Panc1 (cell line): ENCODE measurements around the gene SMIM8. TPM values are rescaled to one million over a fixed set of nuclear protein-coding genes. Genes with fewer than 3 reads are reported as not detected.

Source experiments
- ATAC-seq: fragments of 200-7000 bp; cut with Tn5 transposase; 2 replicates; pipeline ENCODE4 v1.9.1; 2020; ENCODE audit warnings: mild to moderate bottlenecking, moderate library complexity
- BruUV-seq: library from RNA; stranded (reverse); fragments of 400-500 nt; replicated peaks from 2 replicates; lab custom pipeline; 2021; lab: Mats Ljungman, UMichigan
- CTCF ChIA-PET: fragments of 300-600 bp; sonication (Branson Sonifier 250); formaldehyde crosslinking; loops from one replicate; lab custom pipeline; 2022; ENCODE audit warnings: antibody characterized with exemption; lab: Charles Lee
- POLR2A ChIA-PET: fragments of 300-600 bp; sonication (Branson Sonifier 250); formaldehyde crosslinking; loops from one replicate; lab custom pipeline; 2022; ENCODE audit warnings: antibody characterized with exemption; lab: Charles Lee
- DNase-seq: peaks from one replicate; pipeline ENCODE4 v3.0.0-alpha.2; 2010; ENCODE audit warnings: low read depth, low spot score
- H3K27ac ChIP-seq: 2 replicates; pipeline ENCODE4 v1.5.1; 2011; ENCODE audit warnings: mild to moderate bottlenecking, low read length, inconsistent platforms
- H3K27me3 ChIP-seq: fragments of 200-500 bp; sonication (Bioruptor generic); 2 replicates; pipeline ENCODE4 v1.6.0; 2014; ENCODE audit warnings: low read length, inconsistent platforms; ENCODE audit not compliant: control insufficient read depth, insufficient read depth
- H3K36me3 ChIP-seq: fragments of 200-500 bp; sonication (Bioruptor generic); 2 replicates; pipeline ENCODE4 v1.5.1; 2014; ENCODE audit warnings: inconsistent platforms, mild to moderate bottlenecking, low read length, moderate library complexity; ENCODE audit not compliant: control insufficient read depth, insufficient read depth
- H3K4me1 ChIP-seq: 2 replicates; pipeline ENCODE4 v1.5.1; 2011; ENCODE audit warnings: inconsistent platforms, mild to moderate bottlenecking, low read length, moderate library complexity; ENCODE audit not compliant: control insufficient read depth, insufficient read depth
- H3K4me3 ChIP-seq, 2 experiments: 2 replicates each; pipeline ENCODE4 v1.5.1; 2011 to 2012; ENCODE audit warnings: low read depth in 2 of 2, low read length in 2 of 2, mild to moderate bottlenecking in 2 of 2, inconsistent platforms in 1 of 2, moderate library complexity in 1 of 2
- H3K9me3 ChIP-seq: fragments of 200-500 bp; sonication (Bioruptor generic); 2 replicates; pipeline ENCODE4 v1.5.1; 2014; ENCODE audit warnings: low read depth, mild to moderate bottlenecking, inconsistent platforms, low read length, moderate library complexity; ENCODE audit not compliant: control insufficient read depth, insufficient read depth
- POLR2AphosphoS5 ChIP-seq: IDR thresholded peaks from 2 replicates; pipeline ENCODE4 v1.6.1; 2012; ENCODE audit warnings: mild to moderate bottlenecking, low read depth, low read length, moderate library complexity
- REST ChIP-seq, 2 experiments: IDR thresholded peaks; 2 replicates each; pipeline ENCODE4 v1.6.1; 2011 to 2012; ENCODE audit warnings: low read depth in 2 of 2, control low read depth in 1 of 2, low read length in 1 of 2, mild to moderate bottlenecking in 1 of 2, moderate library complexity in 1 of 2; ENCODE audit not compliant: insufficient read depth in 1 of 2
- SIN3A ChIP-seq: IDR thresholded peaks from 2 replicates; pipeline ENCODE4 v1.6.1; 2012; ENCODE audit warnings: low read depth, mild to moderate bottlenecking, low read length, moderate library complexity, borderline replicate concordance; ENCODE audit not compliant: insufficient read depth
- TCF7L2 ChIP-seq: IDR thresholded peaks from 2 replicates; pipeline ENCODE4 v1.6.1; 2011; ENCODE audit warnings: mild to moderate bottlenecking, low read depth, low read length, inconsistent platforms
- in situ Hi-C: cut with HindIII; loops from 2 replicates; pipeline ENCODE4 v1.10.0; 2016; ENCODE audit warnings: low sequenced_read_pairs, low pct_unique_long_range_greater_than_20kb
- intact Hi-C: fragments of 100-400 bp; cut with micrococcal nuclease; formaldehyde crosslinking; loops from one replicate; pipeline ENCODE4 v1.10.0; 2022; ENCODE audit not compliant: unreplicated experiment
- total RNA-seq: library from RNA; stranded (reverse); gene quantifications from one replicate; pipeline ENCODE4 v1.2.1, GENCODE V29; 2021; ENCODE audit not compliant: unreplicated experiment
- TF ChIP-seq, protein P1 (sequence below): fragments of 450-650 bp; IDR thresholded peaks from 2 replicates; pipeline ENCODE4 v1.5.1; 2017; ENCODE audit warnings: mild to moderate bottlenecking

Gene SMIM8
- total RNA-seq, 1 experiment from 2014 or later, result 6.7 TPM

- BruUV-seq, result no TSS peak
- no peaks in the 10 kb centered on the region for H3K27me3 ChIP-seq
- ChIA-PET POLR2A (no interaction called here), CTCF (no interaction called here)
- H3K27ac ChIP-seq, result no peak overlapping the region
- no peaks in the 10 kb centered on the region for H3K4me1 ChIP-seq
- H3K9me3 ChIP-seq, result no peaks in the 10 kb centered on the region
- in situ Hi-C loops, result no loop called here
- ATAC-seq (no peak), DNase-seq (no peak)
- H3K36me3 ChIP-seq, result no peaks in the 10 kb centered on the region
- intact Hi-C loops, result no loop called here
- no peak overlapping the region for H3K4me3 ChIP-seq
- TF ChIP-seq, protein P1, sequence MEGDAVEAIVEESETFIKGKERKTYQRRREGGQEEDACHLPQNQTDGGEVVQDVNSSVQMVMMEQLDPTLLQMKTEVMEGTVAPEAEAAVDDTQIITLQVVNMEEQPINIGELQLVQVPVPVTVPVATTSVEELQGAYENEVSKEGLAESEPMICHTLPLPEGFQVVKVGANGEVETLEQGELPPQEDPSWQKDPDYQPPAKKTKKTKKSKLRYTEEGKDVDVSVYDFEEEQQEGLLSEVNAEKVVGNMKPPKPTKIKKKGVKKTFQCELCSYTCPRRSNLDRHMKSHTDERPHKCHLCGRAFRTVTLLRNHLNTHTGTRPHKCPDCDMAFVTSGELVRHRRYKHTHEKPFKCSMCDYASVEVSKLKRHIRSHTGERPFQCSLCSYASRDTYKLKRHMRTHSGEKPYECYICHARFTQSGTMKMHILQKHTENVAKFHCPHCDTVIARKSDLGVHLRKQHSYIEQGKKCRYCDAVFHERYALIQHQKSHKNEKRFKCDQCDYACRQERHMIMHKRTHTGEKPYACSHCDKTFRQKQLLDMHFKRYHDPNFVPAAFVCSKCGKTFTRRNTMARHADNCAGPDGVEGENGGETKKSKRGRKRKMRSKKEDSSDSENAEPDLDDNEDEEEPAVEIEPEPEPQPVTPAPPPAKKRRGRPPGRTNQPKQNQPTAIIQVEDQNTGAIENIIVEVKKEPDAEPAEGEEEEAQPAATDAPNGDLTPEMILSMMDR, result no peak
- TF ChIP-seq POLR2AphosphoS5 (no peak), REST (IDR thresholded peaks at IDR 0.05; ENCODE audit: insufficient read depth in 1 of 2, low read depth in 2 of 2, low read length in 1 of 2) (no peak), SIN3A (no peak), TCF7L2 (no peak)
Measured at GRCh38 chr6:87333591-87334181, 11.3 kb downstream of the SMIM8 start.

- Histone ChIP-seq H3K36me3 (no peaks in the 10 kb centered on the region), H3K9me3 (no peaks in the 10 kb centered on the region), H3K4me3 (no peak overlapping the region), H3K27me3 (no peaks in the 10 kb centered on the region), H3K27ac (no peak overlapping the region), H3K4me1 (no peaks in the 10 kb centered on the region)
- in situ Hi-C loops, result no loop called here
- ChIA-PET CTCF (no interaction called here), POLR2A (no interaction called here)
- BruUV-seq, result no TSS peak
- TF ChIP-seq, protein P1, result no peak
- TF ChIP-seq SIN3A, result no peak
- TF ChIP-seq POLR2AphosphoS5, result no peak
- no peak for TF ChIP-seq TCF7L2
- TF ChIP-seq REST (IDR thresholded peaks at IDR 0.05; ENCODE audit: insufficient read depth in 1 of 2, low read depth in 2 of 2, low read length in 1 of 2), result no peak
- intact Hi-C loops, result no loop called here
- DNase-seq, result no peak
- no peak for ATAC-seq
Measured at GRCh38 chr6:87334683-87335082, 12.3 kb downstream of the SMIM8 start.
